ENCODE measurements around the gene TPCN1.

- no peak for TF ChIP-seq JUND (CRISPR knock-in tag; IDR thresholded peaks at IDR 0.05)
- TF ChIP-seq NFE2L2 (IDR thresholded peaks at IDR 0.05; ENCODE audit: low read length): no peak
- TF ChIP-seq MAF1 (CRISPR knock-in tag; IDR thresholded peaks at IDR 0.05; ENCODE audit: borderline replicate concordance): no peak
- TF ChIP-seq ZNF792 (CRISPR knock-in tag; IDR thresholded peaks at IDR 0.05): no peak
- TF ChIP-seq SMC3 (IDR thresholded peaks at IDR 0.05; ENCODE audit: low read length): no peak
- TF ChIP-seq MIER2 (CRISPR knock-in tag; IDR thresholded peaks at IDR 0.05): no peak
- TF ChIP-seq CTCF (CRISPR knock-in tag; IDR thresholded peaks at IDR 0.05): no peak
- no peak for TF ChIP-seq AGO1 (IDR thresholded peaks at IDR 0.05; ENCODE audit: low read depth, low read length, poor library complexity, severe bottlenecking)
- no peak for TF ChIP-seq ZBTB49 (CRISPR knock-in tag; IDR thresholded peaks at IDR 0.05; ENCODE audit: borderline replicate concordance)
- no peak for TF ChIP-seq ZNF513 (CRISPR knock-in tag; conservative IDR thresholded peaks at IDR 0.05)
- TF ChIP-seq KLF9 (CRISPR knock-in tag; IDR thresholded peaks at IDR 0.05; ENCODE audit: low read depth): no peak
- no peak for TF ChIP-seq ZBTB4 (CRISPR knock-in tag; IDR thresholded peaks at IDR 0.05; ENCODE audit: borderline replicate concordance)
These were observed 66.1 kb downstream of the TPCN1 start for GRCh38 chr12:113287146-113287898.
